T-helper 22 cell (primary cell): Measurements from ENCODE around the gene BRINP1.

ENCODE experiments used
- DNase-seq: peaks from one replicate; pipeline ENCODE4 v3.0.0-alpha.2; 2020; ENCODE audit warnings: low read depth

Gene BRINP1

GRCh38 chr9:119339056-119339455 lies 30.2 kb downstream of the BRINP1 start:
- DNase-seq, result no peak

GRCh38 chr9:119337573-119337972 lies 31.7 kb downstream of the BRINP1 start:
- DNase-seq, result no peak

GRCh38 chr9:119334745-119335144 lies 34.5 kb downstream of the BRINP1 start:
- DNase-seq, result no peak

GRCh38 chr9:119333507-119334229 lies 35.6 kb downstream of the BRINP1 start:
- DNase-seq, result no peak

- no peak for DNase-seq
Observed at GRCh38 chr9:119332522-119332921, 36.7 kb downstream of the BRINP1 start.

- DNase-seq, result no peak
Observed at GRCh38 chr9:119322184-119322583, 47.1 kb downstream of the BRINP1 start.

GRCh38 chr9:119318371-119318770 lies 50.9 kb downstream of the BRINP1 start:
- no peak for DNase-seq

- DNase-seq, result no peak
Observed at GRCh38 chr9:119313846-119314245, 55.4 kb downstream of the BRINP1 start.

- no peak for DNase-seq
Observed at GRCh38 chr9:119310741-119311140, 58.5 kb downstream of the BRINP1 start.

GRCh38 chr9:119307471-119307870 lies 61.8 kb downstream of the BRINP1 start:
- no peak for DNase-seq

- no peak for DNase-seq
Observed at GRCh38 chr9:119304555-119304954, 64.7 kb downstream of the BRINP1 start.

- DNase-seq, result no peak
Observed at GRCh38 chr9:119302988-119303698, 66.1 kb downstream of the BRINP1 start.

- no peak for DNase-seq
Observed at GRCh38 chr9:119298076-119298853, 71.0 kb downstream of the BRINP1 start.

GRCh38 chr9:119291554-119291953 lies 77.7 kb downstream of the BRINP1 start:
- no peak for DNase-seq

- no peak for DNase-seq
Observed at GRCh38 chr9:119289740-119290433, 79.3 kb downstream of the BRINP1 start.

- no peak for DNase-seq
Observed at GRCh38 chr9:119284587-119285337, 84.5 kb downstream of the BRINP1 start.

GRCh38 chr9:119284118-119284517 lies 85.1 kb downstream of the BRINP1 start:
- no peak for DNase-seq

- DNase-seq, result no peak
Observed at GRCh38 chr9:119283078-119283794, 86.0 kb downstream of the BRINP1 start.

GRCh38 chr9:119282476-119283077 lies 86.7 kb downstream of the BRINP1 start:
- no peak for DNase-seq

- DNase-seq, result no peak
Observed at GRCh38 chr9:119280740-119281485, 88.3 kb downstream of the BRINP1 start.
